Neural progenitor cell (in vitro differentiated cells): Measurements from ENCODE around the gene MYO5A. TPM values are rescaled to one million over a fixed set of nuclear protein-coding genes. Genes with fewer than 3 reads are reported as not detected.

Experiments
- DNase-seq: peaks from one replicate; pipeline ENCODE4 v3.0.0-alpha.2; 2016; ENCODE audit warnings: low spot score
- H2AFZ ChIP-seq: fragments of 200-600 bp; sonication (generic); replicated peaks from 2 replicates; pipeline ENCODE4 v1.6.1; 2016; ENCODE audit warnings: antibody characterized with exemption
- H3F3A ChIP-seq: fragments of 200-600 bp; sonication (generic); 2 replicates; pipeline ENCODE4 v1.6.1; 2016; ENCODE audit warnings: antibody characterized with exemption, low read depth
- H3K27ac ChIP-seq: fragments of 200-600 bp; sonication (generic); 2 replicates; pipeline ENCODE4 v1.5.1; 2016; ENCODE audit warnings: mild to moderate bottlenecking
- H3K27me3 ChIP-seq: fragments of 200-600 bp; sonication (generic); 2 replicates; pipeline ENCODE4 v1.6.1; 2016; ENCODE audit warnings: mild to moderate bottlenecking, moderate library complexity
- H3K36me3 ChIP-seq: fragments of 200-600 bp; sonication (generic); 2 replicates; pipeline ENCODE4 v1.5.1; 2016
- H3K4me1 ChIP-seq: fragments of 200-600 bp; sonication (generic); 2 replicates; pipeline ENCODE4 v1.6.1; 2016; ENCODE audit warnings: mixed run types
- H3K4me2 ChIP-seq: fragments of 200-600 bp; sonication (generic); 2 replicates; pipeline ENCODE4 v1.6.1; 2016
- H3K4me3 ChIP-seq: fragments of 200-600 bp; sonication (generic); 2 replicates; pipeline ENCODE4 v1.5.1; 2016
- H3K79me2 ChIP-seq: fragments of 200-600 bp; sonication (generic); 2 replicates; pipeline ENCODE4 v1.6.1; 2016; ENCODE audit warnings: low read depth
- H3K9ac ChIP-seq: fragments of 200-600 bp; sonication (generic); 2 replicates; pipeline ENCODE4 v1.6.1; 2016
- H3K9me3 ChIP-seq: fragments of 200-600 bp; sonication (generic); 2 replicates; pipeline ENCODE4 v1.5.1; 2016; ENCODE audit warnings: low read depth
- H4K20me1 ChIP-seq: fragments of 200-600 bp; sonication (generic); 2 replicates; pipeline ENCODE4 v1.6.1; 2016; ENCODE audit warnings: low read depth
- H3K27ac Mint-ChIP-seq: 3 replicates; pipeline ENCODE4 v1.8.0; 2021; ENCODE audit warnings: mixed read lengths
- H3K27me3 Mint-ChIP-seq: 2 replicates; pipeline ENCODE4 v1.8.0; 2022; ENCODE audit warnings: low read depth, mild to moderate bottlenecking, inconsistent platforms, moderate library complexity, mixed read lengths; ENCODE audit not compliant: insufficient read depth
- H3K36me3 Mint-ChIP-seq: 3 replicates; pipeline ENCODE4 v1.8.0; 2021; ENCODE audit warnings: mixed read lengths
- H3K4me1 Mint-ChIP-seq: 3 replicates; pipeline ENCODE4 v1.8.0; 2021; ENCODE audit warnings: mixed read lengths
- H3K4me3 Mint-ChIP-seq: 3 replicates; pipeline ENCODE4 v1.8.0; 2021; ENCODE audit warnings: mild to moderate bottlenecking, moderate library complexity, mixed read lengths
- H3K9me3 Mint-ChIP-seq: 3 replicates; pipeline ENCODE4 v1.8.0; 2020; ENCODE audit warnings: mixed read lengths
- CTCF ChIP-seq: fragments of 200-600 bp; sonication (generic); IDR thresholded peaks from 2 replicates; pipeline ENCODE4 v1.5.1; 2017; ENCODE audit warnings: antibody characterized with exemption, mild to moderate bottlenecking
- EZH2 ChIP-seq: fragments of 200-600 bp; sonication (generic); IDR thresholded peaks from 2 replicates; pipeline ENCODE4 v1.6.1; 2017; ENCODE audit warnings: antibody characterized with exemption, mild to moderate bottlenecking, moderate library complexity
- EZH2phosphoT487 ChIP-seq: fragments of 200-600 bp; sonication (generic); IDR thresholded peaks from 2 replicates; pipeline ENCODE4 v1.6.1; 2017; ENCODE audit warnings: antibody characterized with exemption
- total RNA-seq: library from RNA; depleted of rRNA; stranded (reverse); fragments of >200 nt; gene quantifications from 2 replicates; pipeline ENCODE4 v1.2.3, GENCODE V29; 2015; ENCODE audit warnings: low replicate concordance

The MYO5A gene
- total RNA-seq, 1 donor from 2014 or later, result 34.3 TPM

GRCh38 chr15:52436981-52437380 lies 91.7 kb downstream of the MYO5A start:
- no peak overlapping the region for H3K27ac Mint-ChIP-seq
- Histone ChIP-seq H3K36me3 (no peaks in the 10 kb centered on the region), H3K4me1 (peaks cover 9% of the 10 kb centered on the region), H3F3A (peaks cover 7% of the 10 kb centered on the region), H3K4me2 (no peak overlapping the region), H3K27ac (no peak overlapping the region), H3K9ac (no peak overlapping the region), H4K20me1 (no peaks in the 10 kb centered on the region), H3K9me3 (no peaks in the 10 kb centered on the region), H3K27me3 (no peaks in the 10 kb centered on the region), H3K79me2 (no peaks in the 10 kb centered on the region), H3K4me3 (no peak overlapping the region), H2AFZ (no peak overlapping the region)
- no peaks in the 10 kb centered on the region for H3K36me3 Mint-ChIP-seq
- no peak overlapping the region for H3K4me3 Mint-ChIP-seq
- no peaks in the 10 kb centered on the region for H3K27me3 Mint-ChIP-seq
- H3K9me3 Mint-ChIP-seq, result no peaks in the 10 kb centered on the region
- DNase-seq, result no peak
- TF ChIP-seq CTCF, result no peak
- no peak for TF ChIP-seq EZH2phosphoT487
- TF ChIP-seq EZH2, result no peak
- peaks cover 3% of the 10 kb centered on the region for H3K4me1 Mint-ChIP-seq

GRCh38 chr15:52434885-52435284 lies 93.8 kb downstream of the MYO5A start:
- no peak overlapping the region for H3K4me3 ChIP-seq
- H3K4me1 ChIP-seq, result peaks cover 9% of the 10 kb centered on the region
- H3K36me3 Mint-ChIP-seq, result no peaks in the 10 kb centered on the region
- no peak overlapping the region for H2AFZ ChIP-seq
- no peaks in the 10 kb centered on the region for H4K20me1 ChIP-seq
- H3K9me3 ChIP-seq, result no peaks in the 10 kb centered on the region
- no peak for TF ChIP-seq CTCF
- no peak for TF ChIP-seq EZH2
- no peak for TF ChIP-seq EZH2phosphoT487
- H3K27me3 Mint-ChIP-seq, result no peaks in the 10 kb centered on the region
- no peak overlapping the region for H3K27ac ChIP-seq
- H3K4me3 Mint-ChIP-seq, result no peak overlapping the region
- no peak overlapping the region for H3K9ac ChIP-seq
- H3K79me2 ChIP-seq, result no peaks in the 10 kb centered on the region
- no peaks in the 10 kb centered on the region for H3K9me3 Mint-ChIP-seq
- no peaks in the 10 kb centered on the region for H3K36me3 ChIP-seq
- H3K27ac Mint-ChIP-seq, result no peak overlapping the region
- H3K4me2 ChIP-seq, result no peak overlapping the region
- no peaks in the 10 kb centered on the region for H3K27me3 ChIP-seq
- DNase-seq, result no peak
- H3K4me1 Mint-ChIP-seq, result peaks cover 3% of the 10 kb centered on the region
- peaks cover 7% of the 10 kb centered on the region for H3F3A ChIP-seq

- peaks cover 9% of the 10 kb centered on the region for H3K4me1 Mint-ChIP-seq
- no peaks in the 10 kb centered on the region for H3K9me3 Mint-ChIP-seq
- H3K9me3 ChIP-seq, result no peaks in the 10 kb centered on the region
- no peaks in the 10 kb centered on the region for H3K27me3 Mint-ChIP-seq
- H3K4me1 ChIP-seq, result peaks cover 3% of the 10 kb centered on the region
- H3K27ac Mint-ChIP-seq, result no peak overlapping the region
- H3K27ac ChIP-seq, result no peak overlapping the region
- H4K20me1 ChIP-seq, result no peaks in the 10 kb centered on the region
- H3K4me3 ChIP-seq, result no peak overlapping the region
- H3F3A ChIP-seq, result no peaks in the 10 kb centered on the region
- H3K79me2 ChIP-seq, result no peaks in the 10 kb centered on the region
- DNase-seq, result no peak
- TF ChIP-seq EZH2, result no peak
- no peak for TF ChIP-seq EZH2phosphoT487
- TF ChIP-seq CTCF, result no peak
- no peak overlapping the region for H3K4me3 Mint-ChIP-seq
- H3K36me3 ChIP-seq, result no peaks in the 10 kb centered on the region
- no peak overlapping the region for H3K4me2 ChIP-seq
- no peaks in the 10 kb centered on the region for H3K27me3 ChIP-seq
- H3K36me3 Mint-ChIP-seq, result peaks cover 3% of the 10 kb centered on the region
- no peak overlapping the region for H2AFZ ChIP-seq
- no peak overlapping the region for H3K9ac ChIP-seq
These were observed 100.4 kb downstream of the MYO5A start for GRCh38 chr15:52428297-52428696.
